Measurements from ENCODE around the gene GABRA4.

The GABRA4 gene

GRCh38 chr4:46953564-46953963 is 39.8 kb downstream of the GABRA4 start:
- TF ChIP-seq ZNF302 (tag by site-specific recombination; IDR thresholded peaks at IDR 0.05; ENCODE audit: low read depth) (no peak), ZNF16 (tag by site-specific recombination; IDR thresholded peaks at IDR 0.05; ENCODE audit: low read depth) (no peak), SETDB1 (IDR thresholded peaks at IDR 0.05; ENCODE audit: insufficient read length, low read length) (no peak), MZF1 (tag by site-specific recombination; IDR thresholded peaks at IDR 0.05; ENCODE audit: borderline replicate concordance) (no peak), CTCF (tag by site-specific recombination; IDR thresholded peaks at IDR 0.05) (no peak), ZNF48 (tag by site-specific recombination; IDR thresholded peaks at IDR 0.05) (no peak), OSR2 (tag by site-specific recombination; IDR thresholded peaks at IDR 0.05) (no peak), ZBTB20 (tag by site-specific recombination; IDR thresholded peaks at IDR 0.05) (no peak), ZNF449 (tag by site-specific recombination; IDR thresholded peaks at IDR 0.05) (no peak), FEZF1 (tag by site-specific recombination; IDR thresholded peaks at IDR 0.05) (no peak), KLF10 (tag by site-specific recombination; IDR thresholded peaks at IDR 0.05) (no peak), IKZF3 (tag by site-specific recombination; IDR thresholded peaks at IDR 0.05) (no peak), ZNF645 (tag by site-specific recombination; IDR thresholded peaks at IDR 0.05) (no peak), ZNF18 (tag by site-specific recombination; IDR thresholded peaks at IDR 0.05) (no peak), ZNF549 (tag by site-specific recombination; IDR thresholded peaks at IDR 0.05) (no peak), REST (tag by site-specific recombination; IDR thresholded peaks at IDR 0.05) (no peak), ZNF324 (tag by site-specific recombination; IDR thresholded peaks at IDR 0.05) (no peak), ZNF585B (tag by site-specific recombination; IDR thresholded peaks at IDR 0.05) (no peak), HOXC10 (CRISPR knock-in tag; IDR thresholded peaks at IDR 0.05) (no peak)
- POLR2A ChIA-PET, result no interaction called here
- H3K4me1 ChIP-seq (ENCODE audit: control insufficient read depth, insufficient read depth, low read length), result no peaks in the 10 kb centered on the region
- H3K9me3 ChIP-seq (ENCODE audit: control insufficient read depth, insufficient read depth, low read depth, low read length), result no peaks in the 10 kb centered on the region
- CTCF ChIA-PET, result no interaction called here
- H3K27ac ChIP-seq (ENCODE audit: extremely low read depth, low read depth, low read length), result no peak overlapping the region
- H3K4me3 ChIP-seq (ENCODE audit: low read depth, low read length), result no peak overlapping the region
- no peaks in the 10 kb centered on the region for H3K36me3 ChIP-seq (ENCODE audit: control insufficient read depth in 2 of 2, insufficient read depth in 1 of 2, low read length in 2 of 2)
